ENCODE data around the gene COPA. TPM values are rescaled to one million over a fixed set of nuclear protein-coding genes. Genes with fewer than 3 reads are reported as not detected.

COPA gene
- total RNA-seq, 1 experiment from 2014 or later = 155 TPM

DNA sequence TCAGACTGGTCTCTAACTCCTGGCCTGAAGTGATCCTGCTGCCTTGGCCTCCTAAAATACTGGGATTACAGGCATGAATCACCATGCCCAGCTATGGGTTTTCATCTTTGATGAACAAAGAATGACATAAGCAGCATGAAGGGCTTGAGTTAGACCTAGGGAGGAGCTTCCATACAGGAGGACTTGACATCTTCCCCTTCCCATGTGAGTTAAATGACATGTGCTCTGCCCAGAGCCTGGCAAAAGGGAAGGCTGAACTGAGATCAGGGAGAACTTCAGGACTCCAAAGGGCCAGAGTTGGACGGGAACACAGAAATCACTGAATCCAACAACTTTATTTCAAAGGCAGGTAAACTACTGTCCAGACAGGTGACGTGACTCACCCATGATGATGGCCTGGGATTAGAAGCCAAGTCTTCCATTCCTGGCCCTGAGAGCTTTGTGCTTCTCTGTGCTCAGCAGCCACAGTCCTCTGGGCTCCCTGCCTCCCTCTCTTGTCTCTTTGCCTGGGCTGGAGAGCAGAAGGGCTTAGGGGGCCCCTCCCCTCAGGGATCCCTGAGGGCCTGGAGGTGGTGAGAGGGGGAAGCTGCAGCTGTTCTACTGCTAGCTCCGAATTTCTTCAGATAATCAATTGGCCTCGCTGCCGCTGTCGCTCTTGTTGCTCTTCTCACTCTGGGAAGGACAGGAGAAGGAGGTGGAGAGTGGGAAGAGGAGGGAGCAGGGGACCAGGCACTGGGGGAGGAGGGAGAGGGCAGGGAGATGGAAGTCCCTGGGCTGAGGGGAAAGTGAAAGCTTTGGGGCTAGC, 31.5 kb upstream of the COPA start:
- ChIA-PET CTCF (no interaction called here), POLR2A (no interaction called here)
- no peak overlapping the region for H3K4me3 Mint-ChIP-seq (ENCODE audit: unreplicated experiment)
- no peaks in the 10 kb centered on the region for H3K36me3 Mint-ChIP-seq (ENCODE audit: insufficient read depth, unreplicated experiment)
- H3K27me3 ChIP-seq (replicated peaks; ENCODE audit: control insufficient read depth, insufficient read depth, low read length) = no peaks in the 10 kb centered on the region
- peaks cover 13% of the 10 kb centered on the region for H3K4me1 Mint-ChIP-seq (ENCODE audit: low read depth, unreplicated experiment)
- H3K9me3 ChIP-seq = no peaks in the 10 kb centered on the region
- BruUV-seq (replicated peaks) = no TSS peak
- H3K27ac Mint-ChIP-seq (ENCODE audit: unreplicated experiment) = no peak overlapping the region
- H3K4me1 ChIP-seq = no peaks in the 10 kb centered on the region
- no peak overlapping the region for H3K4me3 ChIP-seq (ENCODE audit: low read depth, low read length)
- no peak for DNase-seq
- intact Hi-C loops (cut with micrococcal nuclease; ENCODE audit: unreplicated experiment) = loop anchor here (10.0 kb wide), 1 partner anchor 80 kb away; no protein-coding TSS in a partner anchor
- TF ChIP-seq, protein P1, sequence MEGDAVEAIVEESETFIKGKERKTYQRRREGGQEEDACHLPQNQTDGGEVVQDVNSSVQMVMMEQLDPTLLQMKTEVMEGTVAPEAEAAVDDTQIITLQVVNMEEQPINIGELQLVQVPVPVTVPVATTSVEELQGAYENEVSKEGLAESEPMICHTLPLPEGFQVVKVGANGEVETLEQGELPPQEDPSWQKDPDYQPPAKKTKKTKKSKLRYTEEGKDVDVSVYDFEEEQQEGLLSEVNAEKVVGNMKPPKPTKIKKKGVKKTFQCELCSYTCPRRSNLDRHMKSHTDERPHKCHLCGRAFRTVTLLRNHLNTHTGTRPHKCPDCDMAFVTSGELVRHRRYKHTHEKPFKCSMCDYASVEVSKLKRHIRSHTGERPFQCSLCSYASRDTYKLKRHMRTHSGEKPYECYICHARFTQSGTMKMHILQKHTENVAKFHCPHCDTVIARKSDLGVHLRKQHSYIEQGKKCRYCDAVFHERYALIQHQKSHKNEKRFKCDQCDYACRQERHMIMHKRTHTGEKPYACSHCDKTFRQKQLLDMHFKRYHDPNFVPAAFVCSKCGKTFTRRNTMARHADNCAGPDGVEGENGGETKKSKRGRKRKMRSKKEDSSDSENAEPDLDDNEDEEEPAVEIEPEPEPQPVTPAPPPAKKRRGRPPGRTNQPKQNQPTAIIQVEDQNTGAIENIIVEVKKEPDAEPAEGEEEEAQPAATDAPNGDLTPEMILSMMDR (IDR thresholded peaks at IDR 0.05; ENCODE audit: insufficient read depth in 1 of 2, low read depth in 1 of 2, low read length in 1 of 2, severe bottlenecking in 1 of 2, unreplicated experiment in 1 of 2) = no peak
- H3K36me3 ChIP-seq (ENCODE audit: control insufficient read depth, insufficient read depth, low read length) = no peaks in the 10 kb centered on the region
- peaks cover 7% of the 10 kb centered on the region for H3K27me3 Mint-ChIP-seq (ENCODE audit: insufficient read depth, unreplicated experiment)
- no peaks in the 10 kb centered on the region for H3K9me3 Mint-ChIP-seq (ENCODE audit: unreplicated experiment)

DNA sequence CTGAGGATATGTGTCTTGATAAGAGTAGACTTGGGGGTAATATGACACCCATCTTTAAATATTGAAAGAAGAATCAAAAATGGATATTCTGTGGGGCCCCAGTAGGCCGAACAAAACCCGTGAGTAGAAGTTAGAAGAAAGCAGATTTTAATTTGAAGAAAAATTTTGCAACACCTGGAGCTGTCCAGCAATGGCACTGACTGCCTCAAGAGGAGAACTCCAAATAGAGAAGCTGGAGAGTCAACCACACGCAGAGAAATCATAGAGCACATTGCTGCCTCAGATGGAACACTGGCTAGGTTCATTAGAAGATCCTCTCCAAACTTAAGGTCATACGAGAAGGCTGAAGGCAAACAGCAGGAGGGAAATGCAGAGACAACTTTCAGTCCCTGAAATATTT, 30.6 kb upstream of the COPA start:
- no peaks in the 10 kb centered on the region for H3K36me3 Mint-ChIP-seq (ENCODE audit: insufficient read depth, unreplicated experiment)
- Histone ChIP-seq H3K4me3 (ENCODE audit: low read depth, low read length) (no peak overlapping the region), H3K9me3 (no peaks in the 10 kb centered on the region), H3K27me3 (replicated peaks; ENCODE audit: control insufficient read depth, insufficient read depth, low read length) (no peaks in the 10 kb centered on the region), H3K36me3 (ENCODE audit: control insufficient read depth, insufficient read depth, low read length) (no peaks in the 10 kb centered on the region), H3K4me1 (no peaks in the 10 kb centered on the region)
- no peak overlapping the region for H3K4me3 Mint-ChIP-seq (ENCODE audit: unreplicated experiment)
- no TSS peak for BruUV-seq (replicated peaks)
- no peak for DNase-seq
- H3K27ac Mint-ChIP-seq (ENCODE audit: unreplicated experiment) = no peak overlapping the region
- no peaks in the 10 kb centered on the region for H3K9me3 Mint-ChIP-seq (ENCODE audit: unreplicated experiment)
- intact Hi-C loops (cut with micrococcal nuclease; ENCODE audit: unreplicated experiment) = loop anchor here (10.0 kb wide), 1 partner anchor 79 kb away; no protein-coding TSS in a partner anchor
- peaks cover 5% of the 10 kb centered on the region for H3K27me3 Mint-ChIP-seq (ENCODE audit: insufficient read depth, unreplicated experiment)
- peaks cover 13% of the 10 kb centered on the region for H3K4me1 Mint-ChIP-seq (ENCODE audit: low read depth, unreplicated experiment)
- CTCF ChIA-PET = no interaction called here
- POLR2A ChIA-PET = no interaction called here
- TF ChIP-seq, protein P1 (IDR thresholded peaks at IDR 0.05; ENCODE audit: insufficient read depth in 1 of 2, low read depth in 1 of 2, low read length in 1 of 2, severe bottlenecking in 1 of 2, unreplicated experiment in 1 of 2) = no peak

DNA sequence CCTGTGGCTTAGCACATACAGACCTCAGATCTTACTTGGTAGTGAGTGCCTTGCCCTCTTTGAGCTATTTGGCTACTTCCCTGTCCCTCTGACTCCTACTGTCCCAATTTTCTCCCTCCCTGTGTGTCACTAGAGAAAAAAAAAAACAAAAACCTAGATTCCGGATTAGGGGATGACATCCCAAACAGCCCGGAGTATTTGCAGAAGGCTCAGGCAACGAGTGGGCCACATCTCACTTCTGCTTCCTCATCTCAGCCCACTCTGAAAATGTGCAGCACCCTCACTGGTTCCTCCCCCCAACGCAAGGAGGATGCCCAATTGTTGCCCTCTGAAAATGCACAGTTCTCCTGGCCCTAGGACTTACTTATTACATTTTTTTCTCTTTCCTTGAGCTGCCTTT, 28.7 kb upstream of the COPA start:
- Histone ChIP-seq H3K27me3 (replicated peaks; ENCODE audit: control insufficient read depth, insufficient read depth, low read length) (no peaks in the 10 kb centered on the region), H3K4me1 (no peaks in the 10 kb centered on the region), H3K36me3 (ENCODE audit: control insufficient read depth, insufficient read depth, low read length) (no peaks in the 10 kb centered on the region), H3K4me3 (ENCODE audit: low read depth, low read length) (no peak overlapping the region), H3K9me3 (no peaks in the 10 kb centered on the region)
- intact Hi-C loops (cut with micrococcal nuclease; ENCODE audit: unreplicated experiment) = loop anchor here (10.0 kb wide), 1 partner anchor 77 kb away; no protein-coding TSS in a partner anchor
- Mint-ChIP-seq H3K36me3 (ENCODE audit: insufficient read depth, unreplicated experiment) (no peaks in the 10 kb centered on the region), H3K27ac (ENCODE audit: unreplicated experiment) (no peak overlapping the region), H3K27me3 (ENCODE audit: insufficient read depth, unreplicated experiment) (peaks cover 8% of the 10 kb centered on the region), H3K9me3 (ENCODE audit: unreplicated experiment) (no peaks in the 10 kb centered on the region), H3K4me1 (ENCODE audit: low read depth, unreplicated experiment) (peaks cover 13% of the 10 kb centered on the region), H3K4me3 (ENCODE audit: unreplicated experiment) (no peak overlapping the region)
- DNase-seq = no peak
- ChIA-PET POLR2A (no interaction called here), CTCF (no interaction called here)
- BruUV-seq (replicated peaks) = no TSS peak
- TF ChIP-seq, protein P1 (IDR thresholded peaks at IDR 0.05; ENCODE audit: insufficient read depth in 1 of 2, low read depth in 1 of 2, low read length in 1 of 2, severe bottlenecking in 1 of 2, unreplicated experiment in 1 of 2) = no peak

Data from Caco-2 (cell line).